ENCODE measurements around the gene STUM. TPM values are rescaled to one million over a fixed set of nuclear protein-coding genes. Genes with fewer than 3 reads are reported as not detected.

The STUM gene
- total RNA-seq, 1 experiment from 2014 or later = not detected

GRCh38 chr1:226551299-226551698 lies 2.7 kb downstream of the STUM start:
- intact Hi-C loops (cut with micrococcal nuclease; ENCODE audit: unreplicated experiment) = no loop called here
- Mint-ChIP-seq H3K27me3 (ENCODE audit: unreplicated experiment) (peaks cover 78% of the 10 kb centered on the region), H3K9me3 (ENCODE audit: low read depth, unreplicated experiment) (no peaks in the 10 kb centered on the region), H3K4me3 (ENCODE audit: low read depth, unreplicated experiment) (no peak overlapping the region), H3K4me1 (ENCODE audit: low read depth, unreplicated experiment) (no peaks in the 10 kb centered on the region), H3K27ac (ENCODE audit: unreplicated experiment) (no peak overlapping the region), H3K36me3 (ENCODE audit: insufficient read depth, unreplicated experiment) (peaks cover 3% of the 10 kb centered on the region)
- DNase-seq = no peak
- BruUV-seq (replicated peaks) = no TSS peak
- no peak for TF ChIP-seq CTCF (IDR thresholded peaks at IDR 0.05; ENCODE audit: unreplicated experiment)
- CTCF ChIA-PET = interaction anchor here (1.3 kb wide), 1 partner anchor 54 kb away, joined by 4 read pairs; no protein-coding TSS in a partner anchor

GRCh38 chr1:226552061-226552460 lies 3.5 kb downstream of the STUM start:
- Mint-ChIP-seq H3K9me3 (ENCODE audit: low read depth, unreplicated experiment) (no peaks in the 10 kb centered on the region), H3K36me3 (ENCODE audit: insufficient read depth, unreplicated experiment) (peaks cover 3% of the 10 kb centered on the region), H3K4me1 (ENCODE audit: low read depth, unreplicated experiment) (no peaks in the 10 kb centered on the region), H3K27me3 (ENCODE audit: unreplicated experiment) (peaks cover 78% of the 10 kb centered on the region), H3K4me3 (ENCODE audit: low read depth, unreplicated experiment) (no peak overlapping the region), H3K27ac (ENCODE audit: unreplicated experiment) (no peak overlapping the region)
- CTCF ChIA-PET = no interaction called here
- no peak for TF ChIP-seq CTCF (IDR thresholded peaks at IDR 0.05; ENCODE audit: unreplicated experiment)
- no peak for DNase-seq
- intact Hi-C loops (cut with micrococcal nuclease; ENCODE audit: unreplicated experiment) = no loop called here
- BruUV-seq (replicated peaks) = no TSS peak

GRCh38 chr1:226553266-226553923 lies 4.8 kb downstream of the STUM start:
- no peak for TF ChIP-seq CTCF (IDR thresholded peaks at IDR 0.05; ENCODE audit: unreplicated experiment)
- CTCF ChIA-PET = interaction anchor here (0.6 kb wide), 1 partner anchor 276 kb away, joined by 8 read pairs; no protein-coding TSS in a partner anchor

GRCh38 chr1:226553924-226554282 lies 5.3 kb downstream of the STUM start:
- DNase-seq = no peak
- H3K27ac Mint-ChIP-seq (ENCODE audit: unreplicated experiment) = no peak overlapping the region
- no peak for TF ChIP-seq CTCF (IDR thresholded peaks at IDR 0.05; ENCODE audit: unreplicated experiment)
- BruUV-seq (replicated peaks) = no TSS peak
- peaks cover 3% of the 10 kb centered on the region for H3K36me3 Mint-ChIP-seq (ENCODE audit: insufficient read depth, unreplicated experiment)
- no peaks in the 10 kb centered on the region for H3K9me3 Mint-ChIP-seq (ENCODE audit: low read depth, unreplicated experiment)
- H3K4me1 Mint-ChIP-seq (ENCODE audit: low read depth, unreplicated experiment) = no peaks in the 10 kb centered on the region
- H3K27me3 Mint-ChIP-seq (ENCODE audit: unreplicated experiment) = peaks cover 92% of the 10 kb centered on the region
- intact Hi-C loops (cut with micrococcal nuclease; ENCODE audit: unreplicated experiment) = no loop called here
- H3K4me3 Mint-ChIP-seq (ENCODE audit: low read depth, unreplicated experiment) = no peak overlapping the region
- CTCF ChIA-PET = interaction anchor here (0.6 kb wide), 1 partner anchor 276 kb away, joined by 8 read pairs; no protein-coding TSS in a partner anchor

More at GRCh38 chr1:226553266-226553923, 4.8 kb downstream of the STUM start:
- intact Hi-C loops (cut with micrococcal nuclease; ENCODE audit: unreplicated experiment) = no loop called here
- no peak for DNase-seq
- no peaks in the 10 kb centered on the region for H3K4me1 Mint-ChIP-seq (ENCODE audit: low read depth, unreplicated experiment)
- peaks cover 87% of the 10 kb centered on the region for H3K27me3 Mint-ChIP-seq (ENCODE audit: unreplicated experiment)
- peaks cover 3% of the 10 kb centered on the region for H3K36me3 Mint-ChIP-seq (ENCODE audit: insufficient read depth, unreplicated experiment)
- no TSS peak for BruUV-seq (replicated peaks)
- H3K27ac Mint-ChIP-seq (ENCODE audit: unreplicated experiment) = no peak overlapping the region
- H3K4me3 Mint-ChIP-seq (ENCODE audit: low read depth, unreplicated experiment) = no peak overlapping the region
- no peaks in the 10 kb centered on the region for H3K9me3 Mint-ChIP-seq (ENCODE audit: low read depth, unreplicated experiment)

Data from Calu3 (cell line).